Right lobe of liver (tissue), 4 donors: ENCODE measurements around the gene CEP89.

Experiments
- CTCF ChIP-seq, 4 donors: fragments of 200-600 bp in 3 of 4; fragments of 450-650 bp in 1 of 4; IDR thresholded peaks; one replicate each; pipeline versions ENCODE4 v1.5.1 to v1.8.0; 2016 to 2022; ENCODE audit warnings: antibody characterized with exemption in 4 of 4, mild to moderate bottlenecking in 2 of 4
- POLR2A ChIP-seq: fragments of 450-650 bp; IDR thresholded peaks from one replicate; pipeline ENCODE4 v1.6.1; 2017; ENCODE audit warnings: antibody characterized with exemption, mild to moderate bottlenecking
- donor health status: DM: no; HTN: no; CAD: no.
- donor health status: DM: no; HTN: no; CAD: no.
- donor health status: DM: no; HTN: yes; CAD: no.

GRCh38 chr19:33000910-33001309 lies 29.2 kb upstream of the CEP89 start:
- no peak for TF ChIP-seq CTCF (IDR thresholded peaks at IDR 0.05)
- TF ChIP-seq POLR2A = no peak
